ENCODE results near the gene TCF4. TPM values are rescaled to one million over a fixed set of nuclear protein-coding genes. Genes with fewer than 3 reads are reported as not detected.

The TCF4 gene
- total RNA-seq, 2 experiments from 2014 or later: 0.75 to 1.4 TPM

GRCh38 chr18:55546851-55547704, 40.9 kb downstream of the TCF4 start:
- Mint-ChIP-seq H3K27ac (no peak overlapping the region), H3K36me3 (no peaks in the 10 kb centered on the region), H3K4me1 (no peaks in the 10 kb centered on the region), H3K4me3 (no peak overlapping the region), H3K27me3 (peaks cover 7% of the 10 kb centered on the region), H3K9me3 (no peaks in the 10 kb centered on the region)
- ATAC-seq (ENCODE audit: low read depth) (no peak), DNase-seq (no peak)
- POLR2A ChIA-PET: no interaction called here

GRCh38 chr18:55544014-55544413, 44.0 kb downstream of the TCF4 start:
- Mint-ChIP-seq H3K27me3 (peaks cover 6% of the 10 kb centered on the region), H3K4me3 (no peak overlapping the region), H3K36me3 (no peaks in the 10 kb centered on the region), H3K4me1 (no peaks in the 10 kb centered on the region), H3K9me3 (no peaks in the 10 kb centered on the region), H3K27ac (no peak overlapping the region)
- ATAC-seq (ENCODE audit: low read depth) (no peak), DNase-seq (no peak)
- POLR2A ChIA-PET: no interaction called here

GRCh38 chr18:55543130-55543704, 44.8 kb downstream of the TCF4 start:
- Mint-ChIP-seq H3K27ac (no peak overlapping the region), H3K27me3 (peaks cover 6% of the 10 kb centered on the region), H3K36me3 (no peaks in the 10 kb centered on the region), H3K9me3 (no peaks in the 10 kb centered on the region), H3K4me1 (no peaks in the 10 kb centered on the region), H3K4me3 (no peak overlapping the region)
- DNase-seq (no peak), ATAC-seq (ENCODE audit: low read depth) (no peak)
- POLR2A ChIA-PET: no interaction called here

GRCh38 chr18:55541571-55541970, 46.4 kb downstream of the TCF4 start:
- Mint-ChIP-seq H3K4me1 (no peaks in the 10 kb centered on the region), H3K27me3 (peaks cover 6% of the 10 kb centered on the region), H3K27ac (no peak overlapping the region), H3K9me3 (no peaks in the 10 kb centered on the region), H3K4me3 (no peak overlapping the region), H3K36me3 (no peaks in the 10 kb centered on the region)
- DNase-seq (no peak), ATAC-seq (ENCODE audit: low read depth) (no peak)
- POLR2A ChIA-PET: no interaction called here

GRCh38 chr18:55539240-55539639, 48.8 kb downstream of the TCF4 start:
- Mint-ChIP-seq H3K9me3 (no peaks in the 10 kb centered on the region), H3K27ac (no peak overlapping the region), H3K27me3 (peaks cover 6% of the 10 kb centered on the region), H3K4me3 (no peak overlapping the region), H3K4me1 (no peaks in the 10 kb centered on the region), H3K36me3 (no peaks in the 10 kb centered on the region)
- ATAC-seq (ENCODE audit: low read depth) (no peak), DNase-seq (no peak)
- POLR2A ChIA-PET: no interaction called here

- DNase-seq (no peak), ATAC-seq (ENCODE audit: low read depth) (no peak)
- POLR2A ChIA-PET: no interaction called here
- Mint-ChIP-seq H3K36me3 (no peaks in the 10 kb centered on the region), H3K4me1 (no peaks in the 10 kb centered on the region), H3K4me3 (no peak overlapping the region), H3K27ac (no peak overlapping the region), H3K27me3 (peaks cover 2% of the 10 kb centered on the region), H3K9me3 (no peaks in the 10 kb centered on the region)
Measured at GRCh38 chr18:55534996-55535395, 53.0 kb downstream of the TCF4 start.

GRCh38 chr18:55534547-55534946, 53.4 kb downstream of the TCF4 start:
- no peaks in the 10 kb centered on the region for H3K36me3 Mint-ChIP-seq
- no peaks in the 10 kb centered on the region for H3K4me1 Mint-ChIP-seq
- no peaks in the 10 kb centered on the region for H3K9me3 Mint-ChIP-seq
- DNase-seq: no peak
- no peak overlapping the region for H3K4me3 Mint-ChIP-seq
- no peak overlapping the region for H3K27ac Mint-ChIP-seq
- no peak for ATAC-seq (ENCODE audit: low read depth)
- POLR2A ChIA-PET: no interaction called here
- H3K27me3 Mint-ChIP-seq: peaks cover 2% of the 10 kb centered on the region

GRCh38 chr18:55530166-55530565, 57.8 kb downstream of the TCF4 start:
- Mint-ChIP-seq H3K36me3 (no peaks in the 10 kb centered on the region), H3K4me1 (no peaks in the 10 kb centered on the region), H3K4me3 (no peak overlapping the region), H3K27ac (no peak overlapping the region), H3K27me3 (peaks cover 3% of the 10 kb centered on the region), H3K9me3 (no peaks in the 10 kb centered on the region)
- POLR2A ChIA-PET: no interaction called here
- DNase-seq (no peak), ATAC-seq (ENCODE audit: low read depth) (no peak)

- POLR2A ChIA-PET: no interaction called here
- H3K27me3 Mint-ChIP-seq: peaks cover 3% of the 10 kb centered on the region
- no peak for DNase-seq
- no peak overlapping the region for H3K4me3 Mint-ChIP-seq
- no peaks in the 10 kb centered on the region for H3K9me3 Mint-ChIP-seq
- H3K4me1 Mint-ChIP-seq: no peaks in the 10 kb centered on the region
- no peaks in the 10 kb centered on the region for H3K36me3 Mint-ChIP-seq
- no peak for ATAC-seq (ENCODE audit: low read depth)
- no peak overlapping the region for H3K27ac Mint-ChIP-seq
Measured at GRCh38 chr18:55529581-55529980, 58.4 kb downstream of the TCF4 start.

GRCh38 chr18:55525845-55526244, 62.1 kb downstream of the TCF4 start:
- Mint-ChIP-seq H3K36me3 (no peaks in the 10 kb centered on the region), H3K27me3 (peaks cover 3% of the 10 kb centered on the region), H3K4me1 (no peaks in the 10 kb centered on the region), H3K4me3 (no peak overlapping the region), H3K27ac (no peak overlapping the region), H3K9me3 (no peaks in the 10 kb centered on the region)
- DNase-seq (no peak), ATAC-seq (ENCODE audit: low read depth) (no peak)
- POLR2A ChIA-PET: no interaction called here

GRCh38 chr18:55524353-55525073, 63.5 kb downstream of the TCF4 start:
- POLR2A ChIA-PET: no interaction called here
- Mint-ChIP-seq H3K9me3 (no peaks in the 10 kb centered on the region), H3K27me3 (peaks cover 3% of the 10 kb centered on the region)

GRCh38 chr18:55523001-55523400, 65.0 kb downstream of the TCF4 start:
- DNase-seq (no peak), ATAC-seq (ENCODE audit: low read depth) (no peak)
- Mint-ChIP-seq H3K4me1 (no peaks in the 10 kb centered on the region), H3K4me3 (no peak overlapping the region), H3K27ac (no peak overlapping the region), H3K27me3 (peaks cover 3% of the 10 kb centered on the region), H3K9me3 (no peaks in the 10 kb centered on the region), H3K36me3 (no peaks in the 10 kb centered on the region)
- POLR2A ChIA-PET: no interaction called here

More at GRCh38 chr18:55524353-55525073, 63.5 kb downstream of the TCF4 start:
- H3K4me1 Mint-ChIP-seq: no peaks in the 10 kb centered on the region
- DNase-seq (no peak), ATAC-seq (ENCODE audit: low read depth) (no peak)
- no peak overlapping the region for H3K27ac Mint-ChIP-seq
- H3K4me3 Mint-ChIP-seq: no peak overlapping the region
- H3K36me3 Mint-ChIP-seq: no peaks in the 10 kb centered on the region

GRCh38 chr18:55522011-55522410, 66.0 kb downstream of the TCF4 start:
- Mint-ChIP-seq H3K27me3 (peaks cover 3% of the 10 kb centered on the region), H3K27ac (no peak overlapping the region), H3K36me3 (no peaks in the 10 kb centered on the region), H3K9me3 (no peaks in the 10 kb centered on the region), H3K4me1 (no peaks in the 10 kb centered on the region), H3K4me3 (no peak overlapping the region)
- DNase-seq (no peak), ATAC-seq (ENCODE audit: low read depth) (no peak)
- POLR2A ChIA-PET: no interaction called here

GRCh38 chr18:55517055-55517454, 70.9 kb downstream of the TCF4 start:
- ATAC-seq (ENCODE audit: low read depth) (no peak), DNase-seq (no peak)
- Mint-ChIP-seq H3K4me3 (no peak overlapping the region), H3K36me3 (no peaks in the 10 kb centered on the region), H3K9me3 (no peaks in the 10 kb centered on the region), H3K27ac (no peak overlapping the region), H3K27me3 (no peaks in the 10 kb centered on the region), H3K4me1 (no peaks in the 10 kb centered on the region)
- POLR2A ChIA-PET: no interaction called here

Measured in activated naive CD8-positive, alpha-beta T cell treated with anti-CD3 and anti-CD28 coated beads, Interleukin-2, amount 10 ng/mL, durations not matched to agents 7 days and 5 days (primary cell).